HL-60/S4 treated with retinoic acid at 250 ng/mL for 4 days and 3 days (cell line): Measurements from ENCODE around the gene KCNIP1.

Experiments used
- in situ Hi-C: fragments of 300-500 bp; cut with MboI; formaldehyde crosslinking; loops from 2 replicates; pipeline ENCODE4 v1.7.0; 2022; ENCODE audit warnings: low sequenced_read_pairs

Gene KCNIP1

GRCh38 chr5:170482511-170482910, 21.3 kb upstream of the KCNIP1 start:
- in situ Hi-C loops: no loop called here

DNA sequence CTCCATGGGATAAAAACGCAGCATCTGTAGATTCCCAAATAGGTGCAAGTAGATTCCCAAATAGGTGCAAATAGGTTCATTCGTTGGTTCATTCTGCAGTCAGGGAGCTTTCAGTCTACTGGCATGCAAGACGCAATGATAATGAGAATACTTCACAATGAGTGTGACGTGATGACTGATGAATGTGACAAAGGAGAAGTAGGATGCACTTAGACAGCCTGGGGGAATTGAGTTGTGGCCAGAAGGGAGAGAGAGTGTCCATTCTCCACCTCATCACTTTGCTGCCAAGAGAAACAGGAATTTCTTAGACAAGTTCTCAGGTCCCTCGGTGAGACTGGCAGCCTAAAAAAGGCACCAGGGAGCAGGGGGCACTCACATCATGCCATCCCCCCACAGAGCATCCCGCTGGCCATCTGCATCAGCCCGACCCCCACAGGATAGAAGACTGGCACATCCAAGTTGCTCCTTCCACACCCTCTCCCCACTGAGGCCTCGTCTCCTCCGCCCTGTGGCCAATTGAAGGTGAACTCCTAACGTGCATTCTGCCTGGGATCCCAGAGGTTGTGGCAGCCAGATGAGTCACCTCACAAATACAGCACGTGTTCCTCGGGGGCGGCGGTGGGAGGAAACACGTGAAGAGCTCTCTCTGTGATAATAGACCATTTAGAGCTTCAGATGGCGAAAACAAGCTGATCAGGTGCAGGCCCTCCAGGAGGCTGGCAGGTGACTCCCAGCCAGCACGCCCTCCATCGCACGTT, 19.9 kb upstream of the KCNIP1 start:
- in situ Hi-C loops: no loop called here

- in situ Hi-C loops: no loop called here
Observed at GRCh38 chr5:170484459-170484831, 19.4 kb upstream of the KCNIP1 start.

DNA sequence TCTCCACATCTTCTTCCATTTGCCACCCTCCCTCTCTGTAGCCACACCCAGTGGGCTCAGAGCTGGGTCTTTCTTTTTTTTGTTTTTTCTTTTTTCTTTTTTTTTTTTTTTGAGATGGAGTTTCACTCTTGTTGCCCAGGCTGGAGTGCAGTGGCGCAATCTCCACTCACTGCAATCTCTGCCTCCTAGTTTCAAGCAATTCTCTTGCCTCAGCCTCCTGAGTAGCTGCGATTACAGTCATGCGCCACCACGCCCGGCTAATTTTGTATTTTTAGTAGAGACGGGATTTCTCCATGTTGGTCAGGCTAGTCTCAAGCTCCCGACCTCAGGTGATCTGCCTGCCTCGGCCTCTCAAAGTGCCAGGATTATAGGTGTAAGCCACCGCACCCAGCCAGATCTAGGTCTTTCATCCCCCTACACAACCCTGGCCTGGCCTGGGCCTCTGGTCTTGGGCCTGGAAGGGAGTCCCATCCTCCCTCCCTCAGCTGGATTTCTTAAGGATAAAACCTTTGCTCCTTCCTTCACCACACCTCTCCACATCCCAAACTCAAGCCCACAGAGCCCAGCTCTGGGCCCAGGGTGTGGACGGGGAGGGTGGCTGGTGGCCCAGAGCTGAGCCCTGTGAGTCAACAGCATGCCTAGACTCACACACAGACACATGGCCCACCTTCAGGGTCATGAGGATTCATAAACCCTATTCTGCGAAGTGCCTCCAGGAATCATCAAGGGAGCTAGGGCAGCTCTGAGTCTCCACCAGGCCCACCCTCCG, 18.8 kb upstream of the KCNIP1 start:
- in situ Hi-C loops: no loop called here

DNA sequence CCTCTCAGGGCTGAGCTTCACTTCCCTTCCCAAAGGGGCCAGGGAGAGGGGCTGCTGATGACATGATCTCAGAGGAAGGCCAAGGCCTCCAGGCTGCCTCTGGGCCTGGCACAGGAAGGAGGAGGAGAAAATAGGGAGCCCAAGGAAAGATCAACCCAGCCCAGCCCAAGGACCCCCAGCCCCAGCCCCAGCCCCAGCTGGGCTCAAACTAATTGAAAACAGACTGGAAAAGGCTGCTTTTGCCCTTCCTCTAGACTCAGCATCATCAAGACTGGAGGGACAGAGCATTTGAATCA, 18.3 kb upstream of the KCNIP1 start:
- in situ Hi-C loops: no loop called here

GRCh38 chr5:170486371-170486770, 17.4 kb upstream of the KCNIP1 start:
- in situ Hi-C loops: no loop called here

DNA sequence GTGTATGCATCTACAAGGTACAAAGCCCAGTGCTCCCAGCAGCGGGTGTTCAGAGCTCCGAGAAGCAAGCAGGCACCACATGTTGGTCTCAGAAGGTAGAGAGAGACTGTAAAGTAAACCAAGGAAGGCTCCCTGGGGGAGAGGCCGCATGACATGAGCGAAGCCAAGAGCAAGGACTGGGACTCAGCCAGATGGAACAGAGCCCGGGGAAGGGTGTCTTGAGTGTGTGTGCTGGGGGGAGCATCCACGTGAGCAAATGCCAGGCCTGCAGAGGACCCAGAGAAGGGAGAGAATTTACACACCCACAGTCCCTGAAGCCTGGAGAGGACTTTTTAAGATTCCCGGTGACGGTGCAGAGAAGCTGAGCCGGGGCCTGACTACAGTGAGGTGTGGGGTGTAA, 15.2 kb upstream of the KCNIP1 start:
- in situ Hi-C loops: no loop called here

DNA sequence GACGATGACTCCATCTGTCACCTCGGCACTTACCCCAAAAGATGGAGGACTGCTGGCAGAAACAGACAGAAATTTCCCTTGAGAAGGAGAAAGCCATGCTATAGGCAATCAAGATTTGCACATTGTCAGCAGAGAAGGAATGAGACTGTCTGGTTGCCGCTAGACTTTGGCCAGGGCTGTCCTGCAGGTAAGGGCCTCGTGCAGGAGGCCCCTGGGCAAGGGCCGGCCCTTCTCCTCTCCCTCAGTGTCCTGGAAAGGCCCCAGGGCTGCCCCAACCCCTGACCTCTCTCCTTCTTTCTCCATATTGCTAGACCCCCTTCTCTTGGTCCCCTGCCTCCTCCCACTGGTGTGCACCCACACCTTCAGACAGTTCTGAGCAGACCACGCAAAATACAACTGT, 14.6 kb upstream of the KCNIP1 start:
- in situ Hi-C loops: no loop called here

DNA sequence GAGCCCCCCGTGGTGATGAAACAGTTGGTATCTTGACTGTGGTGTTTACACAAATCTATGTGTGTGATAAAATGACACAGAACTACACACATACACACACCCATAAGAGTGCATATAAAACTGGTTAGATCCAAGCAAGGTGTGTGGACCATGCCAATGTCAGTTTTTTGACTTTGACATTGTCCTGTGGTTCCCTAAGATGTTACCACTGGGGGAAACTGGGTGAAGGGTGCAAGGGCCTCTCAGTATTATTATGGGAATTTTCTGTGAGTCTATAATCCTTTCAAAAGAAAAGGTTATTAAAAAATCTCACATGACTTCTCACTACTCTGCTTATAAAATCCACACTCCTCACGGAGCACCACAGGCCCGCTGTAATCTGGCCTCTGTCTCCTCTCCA, 13.4 kb upstream of the KCNIP1 start:
- in situ Hi-C loops: no loop called here

GRCh38 chr5:170491479-170491878, 12.3 kb upstream of the KCNIP1 start:
- in situ Hi-C loops: no loop called here

GRCh38 chr5:170493028-170493820, 10.6 kb upstream of the KCNIP1 start:
- in situ Hi-C loops: no loop called here

- in situ Hi-C loops: no loop called here
Observed at GRCh38 chr5:170494041-170494440, 9.8 kb upstream of the KCNIP1 start.

DNA sequence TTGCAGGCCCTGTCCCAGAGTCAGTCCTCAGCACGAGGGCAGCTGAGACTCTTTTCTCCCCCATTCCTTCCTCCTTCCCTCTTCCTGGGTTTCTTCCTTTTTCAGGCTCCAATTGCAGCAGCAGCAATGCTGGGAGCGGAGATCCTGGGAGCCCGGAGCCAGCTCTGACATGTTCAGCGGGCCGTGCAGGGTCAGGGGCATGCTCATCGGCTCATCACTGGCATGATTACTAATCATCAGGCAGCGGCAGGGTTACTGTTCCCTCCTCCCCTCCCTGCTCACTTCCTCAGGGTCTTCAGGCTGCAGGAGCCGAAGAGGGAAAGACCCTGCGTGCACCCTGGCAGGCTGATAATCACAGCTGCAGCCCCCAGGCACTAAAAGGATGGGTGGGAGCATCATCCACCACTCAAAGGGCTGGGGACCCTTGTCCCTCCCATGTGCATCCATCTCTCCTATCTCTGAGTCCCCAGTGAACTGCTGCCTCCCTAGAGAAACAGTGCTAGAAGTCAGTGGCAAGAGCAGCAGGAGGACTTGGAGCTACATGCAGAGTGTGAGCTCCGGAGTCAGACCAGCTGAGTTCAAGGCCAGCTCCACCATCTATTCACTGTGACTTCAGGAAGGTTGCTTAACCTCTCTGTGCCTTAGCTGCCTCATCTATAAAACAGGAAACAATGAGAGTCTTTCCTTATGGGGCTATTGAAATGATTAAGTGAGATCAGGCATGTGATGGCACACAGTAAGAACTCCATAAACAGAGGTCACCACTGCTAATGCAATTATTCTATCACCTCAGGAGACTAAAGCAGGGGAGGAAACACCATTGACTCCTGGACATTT, 7.8 kb upstream of the KCNIP1 start:
- in situ Hi-C loops: no loop called here

DNA sequence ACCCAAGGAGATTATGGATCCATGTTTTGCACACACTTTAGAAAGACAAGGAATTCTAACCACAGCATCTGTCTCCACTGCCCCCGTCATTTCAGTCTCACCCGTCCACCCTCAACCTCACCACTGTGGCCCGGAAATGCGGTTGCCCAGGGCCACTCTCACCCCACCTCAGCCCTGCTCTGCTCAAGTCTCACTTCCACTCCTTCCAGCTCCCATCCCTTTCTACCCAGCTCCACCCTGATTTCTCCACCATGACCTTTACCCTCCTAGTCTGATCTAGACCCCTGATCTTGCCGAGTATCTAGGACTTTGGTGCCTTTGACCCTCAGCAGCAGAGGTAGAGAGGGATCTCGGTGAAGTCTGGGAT, 7.2 kb upstream of the KCNIP1 start:
- in situ Hi-C loops: no loop called here

- in situ Hi-C loops: no loop called here
Observed at GRCh38 chr5:170497311-170498038, 6.3 kb upstream of the KCNIP1 start.

GRCh38 chr5:170498811-170499351, 4.9 kb upstream of the KCNIP1 start:
- in situ Hi-C loops: no loop called here

DNA sequence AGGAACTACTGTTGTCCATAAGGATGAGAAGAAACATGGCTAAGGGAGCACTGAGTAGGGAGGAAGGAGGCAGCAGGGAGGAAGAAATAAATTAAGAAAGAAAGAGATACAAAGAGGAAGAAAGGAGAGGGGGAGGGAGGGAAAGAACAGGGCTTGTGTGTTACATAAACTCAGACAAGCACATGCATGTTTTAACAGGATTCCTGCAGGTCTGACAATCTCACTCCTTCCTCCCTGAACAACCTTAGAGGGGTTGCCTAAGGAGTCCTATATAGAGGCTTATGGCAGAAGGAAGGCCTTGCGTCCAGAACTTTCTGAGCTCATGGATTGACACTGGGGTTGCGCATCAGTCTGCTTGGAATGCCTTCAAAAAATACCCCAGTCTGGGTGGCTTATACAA, 4.2 kb upstream of the KCNIP1 start:
- in situ Hi-C loops: no loop called here

DNA sequence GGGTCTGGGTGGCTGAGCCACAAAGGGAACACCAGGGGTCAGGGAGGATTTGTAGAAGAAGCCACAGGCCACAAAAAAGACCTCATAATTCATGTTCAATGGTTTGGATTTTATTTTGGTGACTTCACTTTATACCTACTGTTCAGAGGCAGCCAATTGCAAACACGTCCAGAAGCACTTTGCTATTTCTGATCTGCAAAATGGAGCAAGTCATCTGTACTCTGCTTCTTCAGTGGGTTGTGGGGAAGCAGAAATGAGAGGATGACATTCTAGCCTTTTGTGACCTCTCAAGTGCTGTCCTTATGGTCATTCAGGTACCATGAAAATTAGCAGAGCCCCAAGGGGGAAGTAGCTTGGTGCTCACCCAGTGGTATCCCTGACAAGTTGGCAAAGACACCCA, 2.5 kb upstream of the KCNIP1 start:
- in situ Hi-C loops: no loop called here

DNA sequence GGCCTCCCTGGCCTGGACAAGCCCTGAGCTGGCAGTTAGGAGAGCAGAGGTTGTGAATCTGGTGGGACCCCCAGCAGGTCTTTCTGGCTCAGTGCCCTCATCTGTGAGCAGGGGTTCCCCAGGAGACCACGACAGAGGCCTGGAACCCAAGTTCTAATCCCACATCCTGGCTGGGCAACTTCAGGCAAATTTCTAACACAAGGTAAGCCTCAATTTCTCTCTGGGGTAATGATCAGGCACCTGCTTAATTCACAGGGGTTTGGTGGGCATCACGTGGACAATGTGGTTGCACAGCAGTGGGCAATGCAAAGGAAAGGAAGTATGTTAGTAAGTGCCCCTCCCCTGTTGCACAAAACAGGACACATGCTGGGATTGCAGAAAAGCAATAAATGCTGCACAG, 1.9 kb upstream of the KCNIP1 start:
- in situ Hi-C loops: no loop called here

DNA sequence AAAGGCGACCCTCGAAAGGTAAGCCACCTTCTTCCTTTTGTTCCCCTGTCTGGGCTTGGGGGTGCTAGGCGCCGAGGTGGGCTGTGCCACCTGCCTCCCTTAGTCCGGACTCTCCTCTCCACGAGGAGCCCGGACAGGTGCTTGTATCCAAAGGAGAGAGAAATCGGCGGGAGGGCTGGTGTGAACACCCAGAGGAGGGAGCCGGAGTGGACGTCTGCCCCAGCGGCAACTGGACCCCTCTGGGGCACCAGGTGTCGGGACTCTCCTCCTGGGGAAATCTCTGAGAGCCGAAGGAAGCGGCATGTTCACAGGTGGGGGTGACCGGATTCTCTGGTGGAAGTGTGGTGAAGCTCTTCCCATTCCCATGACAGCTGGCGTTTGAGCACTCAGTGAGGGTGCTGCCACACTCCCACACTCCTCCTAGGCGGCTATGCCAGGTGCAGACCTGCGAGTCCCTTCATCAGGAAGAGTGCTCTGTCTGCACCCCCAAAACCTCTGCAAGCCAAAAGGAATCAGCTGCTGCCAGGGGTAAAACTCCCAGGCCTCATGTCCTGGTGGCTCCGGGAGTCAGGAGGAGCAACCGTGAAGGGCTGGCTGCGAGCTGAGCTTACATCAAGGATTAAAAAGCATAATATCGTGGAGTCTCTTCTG, 921 bp downstream of the KCNIP1 start:
- in situ Hi-C loops: no loop called here
